GM19438 (cell line): ENCODE data around the gene IL18BP.

Experiments used
- ATAC-seq: cut with Tn5 transposase; IDR thresholded peaks from one replicate; pipeline ENCODE4 v1.9.1; 2021; ENCODE audit warnings: low read depth; ENCODE audit not compliant: unreplicated experiment

IL18BP gene

DNA sequence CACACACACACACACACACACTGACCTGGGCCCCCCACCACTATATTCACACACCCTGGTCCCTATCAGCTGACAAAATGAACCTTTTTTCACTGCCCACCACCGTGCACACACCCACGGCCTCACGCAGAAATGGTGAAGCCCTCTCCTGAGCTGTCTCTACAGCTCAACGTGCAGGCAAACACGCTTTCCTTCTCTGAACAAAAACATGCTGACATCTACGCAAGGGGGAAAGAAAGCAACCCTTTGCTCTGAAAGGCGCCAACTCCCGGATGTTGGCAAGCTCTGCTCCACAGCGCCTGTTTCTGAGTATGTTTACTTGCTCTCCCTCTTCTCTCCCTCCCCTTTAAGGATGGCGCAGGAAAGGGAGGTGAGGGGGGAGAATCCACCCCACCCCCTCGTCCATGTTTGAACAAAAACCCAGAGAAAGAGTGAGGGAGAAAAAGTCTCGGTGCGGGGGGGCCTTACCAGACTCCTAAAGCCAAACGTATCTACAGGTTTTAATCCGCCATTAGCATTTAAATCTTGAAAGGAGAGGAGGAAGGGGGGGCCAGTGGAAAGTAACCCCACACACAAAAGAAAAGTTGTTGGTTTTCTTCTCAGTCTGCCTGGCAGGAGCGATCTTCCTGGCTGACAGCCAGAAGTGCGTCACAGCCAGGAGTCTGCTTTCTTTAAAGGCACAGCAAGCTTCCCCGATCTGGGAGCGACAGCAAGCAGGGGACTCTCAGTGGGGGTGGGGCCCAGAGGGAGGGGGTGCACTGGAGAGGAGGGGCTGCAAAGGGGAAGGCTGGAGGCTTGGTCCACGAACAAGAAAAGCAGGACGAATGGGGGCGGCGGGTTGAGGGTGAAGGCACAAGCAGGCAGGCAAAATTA lies 42.0 kb downstream of the IL18BP start:
- peak; percentile 55 for ATAC-seq

DNA sequence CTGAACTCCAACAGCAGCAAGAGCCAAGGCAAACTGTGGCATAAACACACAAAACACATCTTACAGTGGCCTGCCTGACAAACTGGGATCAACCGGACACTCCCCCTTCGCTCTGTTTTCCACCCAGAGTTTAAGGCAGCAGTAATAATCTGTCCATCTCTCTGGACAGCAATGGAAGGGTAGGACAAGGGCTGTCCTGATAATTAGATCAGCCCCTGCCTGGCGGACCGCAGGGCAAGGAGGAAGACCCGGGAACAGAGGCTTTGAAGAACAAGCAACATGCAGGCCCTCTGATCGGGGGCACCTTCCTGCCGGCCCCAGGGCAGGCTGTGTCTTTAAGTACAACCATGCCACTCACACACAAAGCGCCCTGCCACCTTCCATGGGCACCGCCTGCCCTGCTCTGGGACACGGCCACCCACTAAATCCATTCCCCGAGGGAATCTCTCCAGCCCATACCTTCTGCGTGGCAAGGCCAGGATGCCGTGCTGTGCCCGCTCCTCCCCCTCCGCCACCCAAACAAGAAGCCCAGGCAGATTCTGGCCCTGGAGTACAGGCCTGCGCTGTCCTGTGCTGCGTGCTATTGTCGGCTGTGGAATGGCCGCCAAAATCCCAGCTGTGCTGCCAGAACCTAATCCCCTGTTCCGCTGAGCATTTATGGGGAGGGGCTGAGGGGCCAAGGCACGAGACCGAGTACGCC lies 42.8 kb downstream of the IL18BP start:
- peak; percentile 44 for ATAC-seq

DNA sequence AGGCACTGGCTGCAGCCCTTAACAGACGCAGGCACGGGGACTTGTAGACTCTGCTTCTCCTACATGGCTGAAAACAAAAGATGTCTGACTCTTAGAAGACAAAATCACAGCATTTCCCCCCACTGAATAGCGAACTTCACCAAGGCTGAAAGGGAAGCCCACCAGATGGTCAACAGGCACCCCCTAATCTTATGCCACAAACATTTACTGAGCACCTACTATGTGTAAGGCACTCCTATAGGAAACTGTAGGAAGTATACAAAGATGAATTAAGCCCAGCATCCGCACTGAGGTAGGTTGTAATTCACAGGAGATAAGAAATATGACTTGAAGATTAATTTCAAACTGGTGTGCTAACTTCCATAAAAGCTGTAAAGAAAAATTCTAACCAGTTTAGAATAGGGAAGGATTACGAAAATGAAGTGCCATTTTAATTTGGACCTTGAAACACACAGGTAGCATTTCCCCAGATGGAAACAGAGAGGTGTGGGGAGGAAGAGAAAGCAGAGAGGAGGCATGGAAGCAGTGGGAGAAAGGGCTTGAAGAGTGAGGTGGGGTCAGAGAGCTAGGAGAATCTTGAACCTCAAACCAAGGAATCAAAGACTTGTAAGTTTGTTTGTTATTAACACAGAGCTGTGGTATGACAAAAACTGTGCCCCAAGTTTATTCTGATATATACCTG lies 43.5 kb downstream of the IL18BP start:
- peak; percentile 16 for ATAC-seq

DNA sequence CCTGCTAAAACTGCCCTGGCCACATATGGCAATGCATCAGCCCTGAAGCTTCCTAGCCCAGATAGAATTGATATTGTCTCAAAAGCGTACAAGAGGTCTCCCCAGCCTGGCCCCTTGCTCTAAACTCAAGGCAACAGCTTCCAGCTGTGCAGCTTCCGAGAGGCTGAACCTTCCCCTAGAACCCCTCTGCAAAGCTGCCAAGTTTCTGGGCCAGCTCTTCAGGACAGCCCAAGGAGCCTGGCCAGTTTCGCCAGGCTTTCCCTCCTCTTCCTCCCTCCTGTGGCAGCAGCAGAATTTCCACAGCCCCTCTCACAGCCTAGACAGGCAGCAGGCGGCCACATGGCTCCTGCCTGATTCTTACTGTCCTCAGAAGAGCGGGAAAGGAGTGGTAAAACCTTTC lies 47.1 kb downstream of the IL18BP start:
- ATAC-seq, result no peak

DNA sequence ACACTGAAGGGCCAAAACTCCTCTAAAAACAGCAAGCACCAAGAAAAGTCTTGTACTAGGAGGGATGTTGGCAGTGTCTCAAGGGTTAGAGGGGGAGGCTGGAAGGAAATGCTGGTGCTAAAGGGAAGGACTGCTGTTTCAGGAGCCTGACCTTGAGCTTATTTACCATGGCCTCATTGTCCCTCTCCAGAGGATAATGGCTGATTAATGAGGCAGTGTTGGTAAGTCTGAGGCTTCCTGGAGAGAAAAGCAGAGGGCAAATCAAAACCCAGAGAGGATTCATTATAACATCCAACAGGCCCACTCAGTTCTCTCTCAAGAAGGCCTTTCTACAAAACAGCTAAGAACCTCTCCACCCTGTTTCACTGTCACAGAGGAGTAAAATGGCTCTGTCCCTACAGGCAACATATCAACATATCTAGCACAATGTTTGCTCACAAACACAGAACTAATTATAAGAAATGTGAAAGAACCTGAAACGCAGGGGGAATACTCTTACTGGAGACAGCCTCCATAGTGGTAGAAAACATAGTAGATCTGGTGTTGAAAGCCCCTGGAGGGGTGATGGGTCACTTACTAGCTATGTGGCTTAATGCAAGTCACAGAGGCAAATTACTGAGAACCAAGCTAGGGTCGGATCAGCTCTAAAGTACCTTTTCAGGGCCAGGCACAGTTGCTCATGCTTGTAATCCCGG lies 50.2 kb downstream of the IL18BP start:
- ATAC-seq, result no peak
